Anterior cingulate cortex (tissue), 58 donors: ENCODE data around the gene PTPRN2.
"Not testable (repeated sequence)": the region's sequence is repeated elsewhere in the genome, so short reads cannot be mapped to it uniquely, and the experiment has no call there.

Source experiments
- DNase-seq, 58 donors: peaks; one replicate each; lab custom pipeline; 2025; lab: John Stamatoyannopoulos, UW

Gene PTPRN2

DNA sequence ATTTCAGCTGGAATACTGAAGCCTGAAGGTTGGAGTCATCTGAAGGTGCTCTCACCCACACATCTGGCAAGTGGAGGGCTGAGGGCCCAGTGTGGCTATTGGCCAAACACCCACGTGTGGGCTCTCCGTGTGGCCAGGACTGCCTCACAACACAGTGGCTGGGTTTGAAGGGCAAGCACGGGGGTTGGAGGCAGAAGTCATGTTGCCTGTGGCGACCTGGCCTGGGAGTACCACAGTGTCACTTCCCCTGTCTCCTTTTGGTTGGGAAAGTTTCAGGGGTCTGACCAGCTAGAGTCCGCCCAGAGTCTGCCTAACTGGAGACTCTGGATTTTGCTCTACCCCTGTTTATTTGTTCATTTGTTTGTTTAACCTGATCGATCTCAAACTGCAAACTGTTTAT lies 1081.4 kb downstream of the PTPRN2 start:
- no peak for DNase-seq

DNA sequence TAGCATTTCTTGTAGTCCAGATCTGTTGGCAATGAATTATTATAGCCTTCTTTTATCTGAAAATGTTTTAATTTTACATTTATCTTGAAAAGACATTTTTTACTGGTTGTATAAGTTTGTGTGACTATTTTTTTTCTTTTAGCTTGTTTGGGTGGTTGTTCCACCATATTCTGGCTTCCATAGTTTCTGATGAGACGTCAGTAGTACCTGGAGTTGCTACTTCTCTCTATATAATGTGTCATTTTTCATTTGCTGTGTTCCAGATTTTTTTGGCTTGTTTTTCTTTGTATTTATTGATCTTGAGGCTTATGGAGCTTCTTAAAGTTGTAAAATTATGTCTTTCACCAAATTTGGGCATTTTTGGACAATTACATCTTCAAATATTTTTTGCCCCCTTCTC lies 1082.0 kb downstream of the PTPRN2 start:
- no peak for DNase-seq

- DNase-seq = no peak
Measured at GRCh38 chr7:157503229-157503628, 1084.4 kb downstream of the PTPRN2 start.

DNA sequence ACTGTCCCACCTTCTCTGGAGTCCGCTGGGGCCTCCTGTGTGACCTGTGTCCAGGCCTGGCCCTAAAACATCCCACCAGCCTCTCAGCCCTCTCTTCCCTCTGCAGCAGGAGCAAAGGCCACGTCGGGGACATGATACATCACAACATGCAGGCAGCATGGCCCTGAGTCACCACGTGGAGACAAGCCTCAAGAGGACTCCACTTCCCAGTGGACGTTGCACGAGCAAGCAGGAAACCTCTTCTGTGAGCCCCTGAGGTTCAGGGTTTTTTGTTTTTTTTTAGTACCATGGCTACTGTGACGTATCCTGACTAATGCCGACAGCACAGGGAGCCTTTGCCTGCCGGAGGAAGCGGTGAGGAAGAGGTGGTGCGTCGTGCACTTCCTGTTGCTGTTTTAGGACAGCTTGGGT lies 1084.9 kb downstream of the PTPRN2 start:
- DNase-seq = no peak

GRCh38 chr7:157501581-157501980 lies 1086.0 kb downstream of the PTPRN2 start:
- no peak for DNase-seq

DNA sequence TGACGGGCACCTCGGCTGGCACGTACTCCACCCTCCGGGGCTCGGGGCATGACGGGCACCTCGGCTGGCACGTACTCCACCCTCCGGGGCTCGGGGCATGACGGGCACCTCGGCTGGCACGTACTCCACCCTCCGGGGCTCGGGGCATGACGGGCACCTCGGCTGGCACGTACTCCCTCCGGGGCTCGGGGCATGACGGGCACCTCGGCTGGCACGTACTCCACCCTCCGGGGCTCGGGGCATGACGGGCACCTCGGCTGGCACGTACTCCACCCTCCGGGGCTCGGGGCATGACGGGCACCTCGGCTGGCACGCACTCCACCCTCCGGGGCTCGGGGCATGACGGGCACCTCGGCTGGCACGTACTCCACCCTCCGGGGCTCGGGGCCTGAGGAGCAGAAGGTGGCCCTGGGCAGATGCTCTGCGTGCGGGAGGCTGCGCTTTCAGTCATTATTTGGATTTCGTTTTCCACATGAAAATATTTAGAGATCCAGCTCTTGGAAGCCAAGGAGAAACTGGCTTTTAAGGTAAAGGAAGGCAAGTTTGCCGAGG lies 1086.6 kb downstream of the PTPRN2 start:
- DNase-seq = not testable (repeated sequence)

GRCh38 chr7:157500171-157500960 lies 1087.3 kb downstream of the PTPRN2 start:
- no peak for DNase-seq

- DNase-seq = no peak
Measured at GRCh38 chr7:157499835-157500153, 1087.8 kb downstream of the PTPRN2 start.

- no peak for DNase-seq
Measured at GRCh38 chr7:157499121-157499834, 1088.3 kb downstream of the PTPRN2 start.

- no peak for DNase-seq
Measured at GRCh38 chr7:157498657-157499056, 1089.0 kb downstream of the PTPRN2 start.

DNA sequence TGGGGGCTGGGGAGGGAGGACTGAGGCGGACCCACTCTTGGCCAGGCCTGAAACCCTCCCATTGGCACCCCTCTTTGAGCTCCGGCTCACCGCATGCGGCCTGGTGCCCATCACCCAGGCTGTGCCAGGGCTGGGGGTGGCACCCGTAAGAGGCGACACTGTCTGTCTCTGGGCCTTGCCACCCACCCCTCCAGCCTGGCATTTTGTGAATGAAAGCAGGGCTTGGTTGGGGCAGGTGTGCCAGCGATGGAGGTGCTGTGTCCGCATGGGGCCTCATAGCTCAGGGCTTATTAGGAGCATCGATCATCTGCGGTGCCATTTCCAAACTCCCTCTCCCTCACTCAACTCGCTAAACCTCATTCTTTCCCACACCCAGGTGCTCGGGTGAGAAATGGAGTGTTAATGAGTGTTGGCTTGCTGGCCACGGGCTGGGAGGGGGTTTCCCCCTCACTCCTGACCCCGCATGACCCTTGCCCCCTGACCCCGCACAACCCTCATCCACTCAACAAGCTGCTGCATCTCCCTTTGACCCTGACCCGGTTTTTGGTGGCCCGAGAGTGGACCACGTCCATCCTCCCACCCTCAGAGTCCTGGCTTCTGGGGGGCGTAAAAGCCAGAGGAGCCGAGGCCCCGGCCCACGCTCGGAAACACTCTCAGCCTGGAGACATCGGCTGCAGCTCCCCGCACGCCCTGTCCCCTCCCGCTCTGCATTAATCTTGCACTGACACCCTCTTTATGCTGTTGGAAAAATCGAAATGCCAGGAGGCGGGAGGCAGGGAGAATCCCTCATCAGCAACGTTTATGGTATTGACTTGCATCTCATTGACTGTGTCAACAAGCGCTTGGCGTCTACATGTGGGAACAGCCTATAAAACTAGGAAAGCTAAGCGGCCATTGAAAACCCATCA lies 1089.6 kb downstream of the PTPRN2 start:
- no peak for DNase-seq

DNA sequence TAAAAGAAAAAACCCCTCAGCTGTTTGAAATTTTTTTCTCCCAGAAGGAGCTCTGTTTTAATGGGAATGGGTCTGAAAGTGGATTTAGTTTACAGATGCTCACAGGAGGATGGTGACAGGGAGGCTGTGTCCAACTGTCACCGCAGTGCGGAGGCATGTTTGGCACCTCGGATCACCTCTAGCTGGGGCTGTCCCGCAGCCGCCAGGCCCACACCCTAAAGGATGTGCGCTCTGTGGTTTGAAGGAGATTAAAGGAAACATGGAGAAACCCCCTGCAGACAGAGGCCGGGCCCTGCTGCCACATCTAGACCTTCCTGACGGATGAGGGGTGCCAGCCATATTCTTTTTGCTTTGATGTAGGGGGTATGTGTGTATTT lies 1090.3 kb downstream of the PTPRN2 start:
- no peak for DNase-seq

GRCh38 chr7:157496416-157497275 lies 1091.0 kb downstream of the PTPRN2 start:
- no peak for DNase-seq

GRCh38 chr7:157495594-157495993 lies 1092.0 kb downstream of the PTPRN2 start:
- DNase-seq = no peak

DNA sequence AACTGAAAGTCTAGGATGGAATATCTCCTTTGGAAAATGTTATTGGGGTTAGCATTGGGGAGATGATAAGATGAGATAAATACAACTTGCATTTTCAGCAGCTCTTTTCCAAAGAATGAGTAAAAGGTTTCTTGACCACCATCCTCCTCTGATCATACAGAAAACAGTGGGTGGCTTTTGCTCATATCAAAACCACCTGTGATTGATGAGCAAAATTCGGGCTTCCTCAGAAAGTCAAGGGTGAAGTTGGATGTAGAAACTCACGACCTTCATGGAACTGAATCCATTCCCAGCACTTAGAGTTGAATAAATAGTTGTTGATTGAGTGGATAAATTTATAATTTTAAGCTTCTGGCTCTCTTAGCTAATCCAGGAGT lies 1092.5 kb downstream of the PTPRN2 start:
- DNase-seq = no peak

DNA sequence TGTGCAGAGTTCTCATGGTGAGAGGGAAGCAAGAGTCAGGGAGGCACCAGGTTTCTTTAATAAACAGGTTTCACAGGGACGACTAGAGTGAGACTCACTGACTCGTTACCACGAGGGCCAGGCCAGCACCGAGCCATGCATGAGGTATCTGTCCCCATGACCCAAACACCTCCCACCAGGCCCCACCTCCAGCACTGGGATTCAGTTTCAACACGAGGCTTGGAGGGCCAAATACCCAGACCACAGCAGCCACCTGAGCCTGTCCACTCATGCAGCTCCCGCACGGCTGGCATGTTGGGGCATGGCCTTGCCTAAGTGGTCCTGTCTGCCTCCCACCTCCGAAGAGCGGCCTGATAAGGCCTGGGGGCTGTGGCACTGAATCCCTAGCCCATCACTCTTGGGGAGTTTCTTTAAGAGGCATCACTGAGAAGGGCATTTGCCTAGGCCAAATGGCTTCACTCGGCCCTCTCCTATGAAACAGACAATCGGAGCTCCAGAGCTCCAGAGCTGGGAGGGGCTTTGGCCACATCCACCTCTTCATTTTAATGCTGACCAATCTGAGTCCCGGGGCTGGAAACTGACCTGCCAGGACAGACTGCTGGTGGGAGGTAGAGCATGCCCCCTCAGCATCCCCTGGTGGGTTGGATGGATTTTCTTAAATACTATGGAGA lies 1093.0 kb downstream of the PTPRN2 start:
- DNase-seq = no peak

GRCh38 chr7:157493776-157494175 lies 1093.8 kb downstream of the PTPRN2 start:
- no peak for DNase-seq

DNA sequence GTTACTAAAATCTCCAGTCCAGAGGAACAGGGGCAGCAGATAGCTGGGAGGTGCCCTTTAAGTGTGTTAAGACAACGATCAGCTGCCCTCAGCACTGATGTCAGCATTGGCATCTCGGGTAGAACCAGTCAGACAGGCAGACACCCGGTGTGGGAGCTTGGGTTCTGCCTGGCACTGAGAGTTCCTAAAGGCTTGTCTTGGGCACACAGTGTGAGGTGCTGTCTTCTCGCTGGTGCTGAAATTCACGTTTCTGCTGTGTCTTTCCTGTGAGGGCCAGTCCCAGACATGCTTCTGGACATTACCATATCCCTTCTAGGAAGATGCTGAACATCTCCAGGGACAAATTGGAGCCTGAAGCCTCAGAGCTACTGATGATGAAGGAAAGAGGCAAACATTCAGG lies 1094.6 kb downstream of the PTPRN2 start:
- no peak for DNase-seq

GRCh38 chr7:157490465-157490912 lies 1097.1 kb downstream of the PTPRN2 start:
- no peak for DNase-seq
